ENCODE measurements around the gene SLC35A5.
A peak's percentile ranks its signal among the peaks of the same experiment; 100 is the strongest.

The SLC35A5 gene

DNA sequence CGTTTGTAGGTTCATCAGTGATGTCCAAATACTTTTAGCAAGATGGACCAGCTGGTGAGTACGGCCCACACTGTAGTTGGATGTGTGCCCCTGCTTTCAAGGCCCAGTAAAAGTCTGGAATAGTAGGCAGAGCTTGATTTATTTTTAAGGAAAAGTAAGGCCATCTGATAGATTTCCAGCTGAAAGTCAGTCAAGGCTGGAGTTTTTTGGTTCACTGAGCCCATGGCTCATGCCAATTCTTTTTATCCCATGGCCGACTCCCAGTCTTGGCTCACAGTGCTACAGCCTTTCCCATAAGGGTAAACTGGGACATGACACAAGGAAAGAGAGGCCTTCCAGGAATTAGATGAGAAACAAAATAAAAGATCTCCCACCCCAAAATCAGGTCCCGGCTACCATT lies 65.6 kb downstream of the SLC35A5 start:
- H3K4me3 ChIP-seq, result no peak overlapping the region
- H3K27ac ChIP-seq, result peak overlapping the region; percentile 42 to 45
- peaks cover 0 to 30% (median 9%) of the 10 kb centered on the region in 4 donors for H3K4me1 ChIP-seq
- TF ChIP-seq, protein P1, sequence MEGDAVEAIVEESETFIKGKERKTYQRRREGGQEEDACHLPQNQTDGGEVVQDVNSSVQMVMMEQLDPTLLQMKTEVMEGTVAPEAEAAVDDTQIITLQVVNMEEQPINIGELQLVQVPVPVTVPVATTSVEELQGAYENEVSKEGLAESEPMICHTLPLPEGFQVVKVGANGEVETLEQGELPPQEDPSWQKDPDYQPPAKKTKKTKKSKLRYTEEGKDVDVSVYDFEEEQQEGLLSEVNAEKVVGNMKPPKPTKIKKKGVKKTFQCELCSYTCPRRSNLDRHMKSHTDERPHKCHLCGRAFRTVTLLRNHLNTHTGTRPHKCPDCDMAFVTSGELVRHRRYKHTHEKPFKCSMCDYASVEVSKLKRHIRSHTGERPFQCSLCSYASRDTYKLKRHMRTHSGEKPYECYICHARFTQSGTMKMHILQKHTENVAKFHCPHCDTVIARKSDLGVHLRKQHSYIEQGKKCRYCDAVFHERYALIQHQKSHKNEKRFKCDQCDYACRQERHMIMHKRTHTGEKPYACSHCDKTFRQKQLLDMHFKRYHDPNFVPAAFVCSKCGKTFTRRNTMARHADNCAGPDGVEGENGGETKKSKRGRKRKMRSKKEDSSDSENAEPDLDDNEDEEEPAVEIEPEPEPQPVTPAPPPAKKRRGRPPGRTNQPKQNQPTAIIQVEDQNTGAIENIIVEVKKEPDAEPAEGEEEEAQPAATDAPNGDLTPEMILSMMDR (IDR thresholded peaks at IDR 0.05), result no peak
- intact Hi-C loops (cut with DNase I; ENCODE audit: low total_unique reads), result no loop called here
- no peaks in the 10 kb centered on the region for H3K36me3 ChIP-seq
- H3K27me3 ChIP-seq, result no peaks in the 10 kb centered on the region
- H3K9me3 ChIP-seq, result no peaks in the 10 kb centered on the region
- DNase-seq, result peak; percentile 54 to 73

DNA sequence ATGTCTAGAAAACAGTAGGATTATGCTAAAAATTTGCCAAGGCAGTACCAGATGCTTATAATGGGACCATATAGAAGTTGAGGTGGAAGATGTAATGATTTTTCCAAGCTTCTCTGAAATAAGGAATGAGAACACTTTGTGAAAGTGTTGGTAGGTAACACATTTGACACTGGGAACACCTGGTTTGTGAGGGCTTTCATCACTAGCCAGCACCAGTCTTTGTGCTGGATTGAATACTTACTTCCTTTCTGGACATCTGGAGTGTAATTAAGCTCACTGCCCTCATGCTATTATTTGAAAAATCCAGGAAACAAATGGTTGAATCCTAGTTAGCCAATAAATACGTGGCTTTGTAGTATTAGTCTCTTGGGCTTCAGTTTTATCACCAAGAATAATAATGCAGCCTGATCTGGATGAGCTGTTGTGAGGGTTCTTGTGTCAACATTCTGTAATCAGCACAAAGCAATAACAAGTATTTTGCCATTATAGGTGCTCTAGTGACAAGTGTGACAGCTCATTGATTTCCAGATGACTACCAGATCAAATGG lies 66.1 kb downstream of the SLC35A5 start:
- H3K27ac ChIP-seq, result peak overlapping the region; percentile 42 to 45
- peaks cover 0 to 36% (median 11%) of the 10 kb centered on the region in 4 donors for H3K4me1 ChIP-seq
- no peaks in the 10 kb centered on the region for H3K27me3 ChIP-seq
- intact Hi-C loops (cut with DNase I; ENCODE audit: low total_unique reads), result no loop called here
- no peak overlapping the region for H3K4me3 ChIP-seq
- TF ChIP-seq, protein P1 (IDR thresholded peaks at IDR 0.05), result no peak
- no peak for DNase-seq
- H3K9me3 ChIP-seq, result no peaks in the 10 kb centered on the region
- no peaks in the 10 kb centered on the region for H3K36me3 ChIP-seq

DNA sequence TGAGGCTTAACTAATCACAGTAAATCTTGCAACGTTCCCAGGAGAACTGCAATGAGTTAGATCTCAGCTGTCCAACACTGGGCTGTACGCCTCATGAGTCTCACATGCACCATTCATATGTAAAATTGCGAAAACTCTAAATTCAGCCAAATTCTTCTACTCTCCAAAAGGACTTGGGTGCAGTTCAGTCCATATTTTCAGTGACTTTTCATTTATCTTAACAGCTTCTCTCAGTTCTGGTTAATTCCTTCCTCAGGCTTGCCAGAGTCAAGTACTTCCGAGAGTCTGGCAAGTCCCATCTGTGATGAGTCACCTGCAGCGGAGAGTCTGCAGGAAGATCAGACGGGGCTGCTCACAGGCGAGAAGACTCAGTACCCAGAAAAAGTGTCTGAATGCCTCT lies 67.6 kb downstream of the SLC35A5 start:
- H3K9me3 ChIP-seq, result no peaks in the 10 kb centered on the region
- H3K4me3 ChIP-seq, result no peak overlapping the region
- H3K36me3 ChIP-seq, result no peaks in the 10 kb centered on the region
- peak overlapping the region in 1 of 2 donors; percentile 15 for H3K27ac ChIP-seq
- H3K27me3 ChIP-seq, result no peaks in the 10 kb centered on the region
- peaks cover 0 to 50% (median 20%) of the 10 kb centered on the region in 4 donors for H3K4me1 ChIP-seq
- intact Hi-C loops (cut with DNase I; ENCODE audit: low total_unique reads), result no loop called here
- peak; percentile 79 to 81 for DNase-seq
- TF ChIP-seq, protein P1 (IDR thresholded peaks at IDR 0.05), result no peak

DNA sequence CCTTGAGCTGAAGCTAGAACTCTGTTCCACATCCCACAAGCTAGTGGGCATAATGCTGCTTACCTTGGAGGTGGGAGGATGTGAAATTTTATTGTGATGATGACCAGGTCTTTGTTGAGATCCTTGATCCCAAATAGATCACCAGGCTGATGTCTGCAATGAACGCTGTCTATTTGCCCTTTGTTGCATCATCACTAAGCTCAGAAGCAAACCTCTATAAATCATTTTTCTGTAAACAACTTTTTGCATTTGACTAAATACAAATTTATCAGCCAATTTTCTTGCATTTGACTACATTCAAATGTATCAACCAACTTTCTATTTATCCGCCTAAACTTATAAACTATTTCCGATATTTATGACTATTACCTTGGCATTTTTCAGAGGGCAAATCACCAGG lies 69.4 kb downstream of the SLC35A5 start:
- peaks cover 0 to 68% (median 29%) of the 10 kb centered on the region in 4 donors for H3K4me1 ChIP-seq
- no peak for DNase-seq
- H3K4me3 ChIP-seq, result no peak overlapping the region
- intact Hi-C loops (cut with DNase I; ENCODE audit: low total_unique reads), result no loop called here
- H3K27ac ChIP-seq, result no peak overlapping the region
- TF ChIP-seq, protein P1 (IDR thresholded peaks at IDR 0.05), result no peak
- no peaks in the 10 kb centered on the region for H3K9me3 ChIP-seq
- H3K36me3 ChIP-seq, result no peaks in the 10 kb centered on the region
- H3K27me3 ChIP-seq, result no peaks in the 10 kb centered on the region

DNA sequence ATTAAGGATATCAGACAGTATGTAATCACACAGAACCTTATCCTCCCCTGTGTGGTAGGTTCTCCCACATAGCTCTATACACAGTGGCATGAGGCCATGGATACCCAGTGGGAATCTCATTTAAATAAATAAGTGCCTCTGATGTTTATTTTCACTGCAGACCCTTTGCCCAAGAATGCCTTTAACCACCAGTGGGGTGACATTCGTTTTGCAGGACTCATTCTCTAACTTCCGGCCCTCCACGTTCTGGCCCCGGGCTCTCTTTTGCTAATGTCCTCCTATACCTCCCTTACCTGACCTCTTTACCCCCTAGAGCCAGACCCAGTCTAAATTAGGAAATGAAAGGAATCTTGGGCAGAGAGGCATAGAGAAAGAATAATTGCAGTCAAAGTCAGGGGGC lies 70.8 kb downstream of the SLC35A5 start:
- peak overlapping the region in 1 of 2 donors; percentile 87 for H3K27ac ChIP-seq
- peaks cover 0 to 69% (median 35%) of the 10 kb centered on the region in 4 donors for H3K4me1 ChIP-seq
- no peaks in the 10 kb centered on the region for H3K9me3 ChIP-seq
- no peaks in the 10 kb centered on the region for H3K27me3 ChIP-seq
- DNase-seq, result no peak
- no peaks in the 10 kb centered on the region for H3K36me3 ChIP-seq
- TF ChIP-seq, protein P1 (IDR thresholded peaks at IDR 0.05), result no peak
- no peak overlapping the region for H3K4me3 ChIP-seq
- intact Hi-C loops (cut with DNase I; ENCODE audit: low total_unique reads), result no loop called here

DNA sequence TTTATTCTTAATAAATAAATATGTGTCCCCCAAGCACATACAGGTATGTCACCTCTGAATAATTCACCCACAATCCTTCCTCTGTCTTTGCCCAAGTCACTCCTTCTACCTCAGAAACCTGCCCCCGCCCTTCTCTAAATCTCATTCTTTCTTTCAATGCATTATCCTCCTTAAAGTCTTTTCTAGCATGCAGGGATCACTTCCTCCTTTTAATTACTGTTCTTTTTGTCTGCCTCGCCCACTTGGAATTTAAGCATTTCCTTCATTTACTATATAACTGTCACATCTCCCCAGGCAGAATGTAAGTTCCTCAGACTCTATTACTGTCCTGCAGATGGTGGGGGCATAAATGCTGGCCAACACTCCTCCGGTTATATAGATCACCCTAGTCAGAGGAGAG lies 71.3 kb downstream of the SLC35A5 start:
- Histone ChIP-seq H3K36me3 (no peaks in the 10 kb centered on the region), H3K4me3 (no peak overlapping the region), H3K9me3 (no peaks in the 10 kb centered on the region), H3K27me3 (no peaks in the 10 kb centered on the region), H3K4me1 (peaks cover 0 to 69% (median 37%) of the 10 kb centered on the region in 4 donors), H3K27ac (peak overlapping the region in 1 of 2 donors; percentile 87)
- TF ChIP-seq, protein P1 (IDR thresholded peaks at IDR 0.05), result no peak
- intact Hi-C loops (cut with DNase I; ENCODE audit: low total_unique reads), result no loop called here
- DNase-seq, result no peak
